Stimulated activated CD8-positive, alpha-beta memory T cell treated with anti-CD3 and anti-CD28 coated beads, Interleukin-15, amount 100 ng/mL, for 1 hour (primary cell): ENCODE results near the gene CDC14B.

Experiments
- DNase-seq: peaks from one replicate; pipeline ENCODE4 v3.0.0-alpha.2; 2020; ENCODE audit warnings: low read depth

The CDC14B gene

GRCh38 chr9:96485280-96485679, 134.4 kb downstream of the CDC14B start:
- no peak for DNase-seq

GRCh38 chr9:96484521-96484931, 135.1 kb downstream of the CDC14B start:
- DNase-seq = no peak

- no peak for DNase-seq
Observed at GRCh38 chr9:96483733-96484390, 135.8 kb downstream of the CDC14B start.

- DNase-seq = no peak
Observed at GRCh38 chr9:96483197-96483596, 136.4 kb downstream of the CDC14B start.

- DNase-seq = no peak
Observed at GRCh38 chr9:96482476-96482875, 137.2 kb downstream of the CDC14B start.

- DNase-seq = no peak
Observed at GRCh38 chr9:96480736-96481135, 138.9 kb downstream of the CDC14B start.

GRCh38 chr9:96478829-96479371, 140.7 kb downstream of the CDC14B start:
- DNase-seq = no peak

GRCh38 chr9:96476591-96476990, 143.1 kb downstream of the CDC14B start:
- DNase-seq = no peak

- DNase-seq = no peak
Observed at GRCh38 chr9:96476013-96476412, 143.6 kb downstream of the CDC14B start.

- no peak for DNase-seq
Observed at GRCh38 chr9:96467784-96468183, 151.9 kb downstream of the CDC14B start.

GRCh38 chr9:96464426-96464825, 155.2 kb downstream of the CDC14B start:
- DNase-seq = no peak

GRCh38 chr9:96462541-96462940, 157.1 kb downstream of the CDC14B start:
- no peak for DNase-seq

- no peak for DNase-seq
Observed at GRCh38 chr9:96461336-96461735, 158.3 kb downstream of the CDC14B start.

GRCh38 chr9:96460882-96461281, 158.8 kb downstream of the CDC14B start:
- DNase-seq = no peak

- DNase-seq = no peak
Observed at GRCh38 chr9:96460470-96460869, 159.2 kb downstream of the CDC14B start.

- no peak for DNase-seq
Observed at GRCh38 chr9:96459268-96460007, 160.2 kb downstream of the CDC14B start.

- DNase-seq = no peak
Observed at GRCh38 chr9:96458226-96458625, 161.4 kb downstream of the CDC14B start.

- DNase-seq = no peak
Observed at GRCh38 chr9:96457266-96457665, 162.4 kb downstream of the CDC14B start.

GRCh38 chr9:96453625-96454024, 166.0 kb downstream of the CDC14B start:
- DNase-seq = no peak

GRCh38 chr9:96450613-96451528, 168.8 kb downstream of the CDC14B start:
- no peak for DNase-seq
